HAP-1 (cell line): ENCODE data around the gene STIL.
"Not testable (repeated sequence)": the region's sequence is repeated elsewhere in the genome, so short reads cannot be mapped to it uniquely, and the experiment has no call there.

Experiments
- DNase-seq, 2 experiments: peaks; one replicate each; pipeline ENCODE4 v3.0.0-alpha.2; 2016 to 2020; ENCODE audit warnings: low spot score in 2 of 2
- H3K27me3 ChIP-seq: fragments of 250-450 bp; sonication (Bioruptor Pico); 2 replicates; pipeline ENCODE4 v1.5.1; 2020; ENCODE audit warnings: low read depth, mild to moderate bottlenecking, moderate library complexity
- H3K36me3 ChIP-seq: fragments of 250-450 bp; sonication (Bioruptor Pico); replicated peaks from 2 replicates; pipeline ENCODE4 v1.5.1; 2020; ENCODE audit warnings: mild to moderate bottlenecking
- H3K4me1 ChIP-seq: fragments of 250-450 bp; sonication (Bioruptor Pico); 2 replicates; pipeline ENCODE4 v1.5.1; 2020; ENCODE audit warnings: mild to moderate bottlenecking
- H3K4me3 ChIP-seq: fragments of 250-450 bp; sonication (Bioruptor Pico); 2 replicates; pipeline ENCODE4 v1.5.1; 2020; ENCODE audit warnings: mild to moderate bottlenecking, moderate library complexity
- H3K9me3 ChIP-seq: fragments of 250-450 bp; sonication (Bioruptor Pico); 2 replicates; pipeline ENCODE4 v1.5.1; 2020; ENCODE audit warnings: mild to moderate bottlenecking, moderate library complexity
- in situ Hi-C: fragments of 300-500 bp; cut with MboI; formaldehyde crosslinking; loops from 3 replicates; pipeline ENCODE4 v1.14.3; 2020; ENCODE audit warnings: low sequenced_read_pairs, inconsistent platforms, mixed read lengths

STIL gene

GRCh38 chr1:47313915-47314664 lies at the start of gene STIL:
TSS of gene STIL (minus strand) at chr1:47314147. CDS start at chr1:47310319, 3,828 bp downstream.
- peak within 1 kb of the TSS; percentile 85 for H3K4me3 ChIP-seq
- no peaks in the 10 kb centered on the region for H3K27me3 ChIP-seq
- peak; percentile 99 for DNase-seq
- peaks cover 5% of the 10 kb centered on the region for H3K4me1 ChIP-seq
- in situ Hi-C loops = no loop called here
- peaks cover 22% of the 10 kb centered on the region for H3K36me3 ChIP-seq
- H3K9me3 ChIP-seq = no peaks in the 10 kb centered on the region

DNA sequence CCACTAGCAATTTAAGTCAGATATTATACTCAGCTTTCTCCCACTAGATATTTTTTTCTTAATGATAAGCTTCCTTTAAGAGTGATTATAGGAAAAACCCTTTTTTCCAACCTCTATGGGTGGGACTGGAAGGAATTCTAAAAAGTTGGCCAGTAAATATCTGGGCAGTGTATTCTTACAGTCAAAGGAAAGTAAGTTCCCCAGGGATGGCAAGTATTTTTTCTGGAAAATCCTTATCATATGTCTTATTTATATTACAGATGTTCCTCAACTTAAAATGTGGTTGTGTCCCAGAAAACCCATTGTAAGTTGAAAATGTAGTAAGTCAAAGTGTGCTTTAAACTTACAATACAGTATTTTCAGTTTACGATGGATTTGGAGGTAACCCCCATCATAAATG lies 48.9 kb upstream of the STIL start:
- no peaks in the 10 kb centered on the region for H3K4me1 ChIP-seq
- no peak for DNase-seq
- H3K27me3 ChIP-seq = no peaks in the 10 kb centered on the region
- no peaks in the 10 kb centered on the region for H3K9me3 ChIP-seq
- H3K36me3 ChIP-seq = no peaks in the 10 kb centered on the region
- no peak overlapping the region for H3K4me3 ChIP-seq
- in situ Hi-C loops = no loop called here

DNA sequence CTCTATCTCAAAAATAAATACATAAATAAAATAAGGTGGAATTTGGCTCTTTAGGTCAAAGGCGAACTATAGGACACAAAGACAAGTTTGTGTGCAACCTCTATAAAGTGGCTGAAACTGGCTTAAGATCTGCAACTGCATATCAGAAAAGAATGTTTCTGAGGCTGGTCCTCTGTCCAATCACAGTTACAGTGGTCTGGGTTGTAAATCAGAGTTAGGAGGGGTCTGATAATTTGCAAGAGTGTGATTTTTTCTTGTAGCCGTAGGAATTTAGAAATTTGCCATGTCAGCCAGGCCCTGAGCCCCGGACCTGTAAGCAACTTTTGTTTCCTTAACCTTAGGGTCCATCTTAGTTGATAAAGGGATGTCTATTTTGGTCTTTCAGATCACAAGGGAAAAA lies 47.4 kb upstream of the STIL start:
- Histone ChIP-seq H3K36me3 (no peaks in the 10 kb centered on the region), H3K4me1 (no peaks in the 10 kb centered on the region), H3K4me3 (no peak overlapping the region), H3K27me3 (no peaks in the 10 kb centered on the region), H3K9me3 (no peaks in the 10 kb centered on the region)
- DNase-seq = no peak
- in situ Hi-C loops = no loop called here

DNA sequence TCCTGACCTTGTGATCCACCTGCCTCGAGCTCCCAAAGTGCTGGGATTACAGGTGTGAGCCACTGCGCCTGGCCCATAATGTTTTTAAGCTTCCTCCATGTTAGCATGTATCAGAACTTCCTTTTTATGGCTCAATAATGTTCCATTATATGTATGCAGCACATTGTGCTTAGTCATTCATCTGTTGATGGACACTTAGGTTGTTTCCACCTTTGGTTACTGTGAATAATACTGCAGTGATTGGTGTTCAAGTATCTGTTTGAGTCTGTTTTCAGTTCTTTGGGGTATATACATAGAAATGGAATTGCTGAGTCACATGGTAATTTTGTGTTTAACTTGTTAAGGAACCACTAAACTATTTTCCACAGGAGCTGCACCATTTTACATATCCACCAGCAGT lies 37.4 kb upstream of the STIL start:
- no peak overlapping the region for H3K4me3 ChIP-seq
- H3K4me1 ChIP-seq = peaks cover 4% of the 10 kb centered on the region; the same call in 1 of the 2 replicates
- in situ Hi-C loops = no loop called here
- DNase-seq = no peak
- H3K36me3 ChIP-seq = peaks cover 6% of the 10 kb centered on the region; the same call in 1 of the 2 replicates
- no peaks in the 10 kb centered on the region for H3K9me3 ChIP-seq
- H3K27me3 ChIP-seq = no peaks in the 10 kb centered on the region

DNA sequence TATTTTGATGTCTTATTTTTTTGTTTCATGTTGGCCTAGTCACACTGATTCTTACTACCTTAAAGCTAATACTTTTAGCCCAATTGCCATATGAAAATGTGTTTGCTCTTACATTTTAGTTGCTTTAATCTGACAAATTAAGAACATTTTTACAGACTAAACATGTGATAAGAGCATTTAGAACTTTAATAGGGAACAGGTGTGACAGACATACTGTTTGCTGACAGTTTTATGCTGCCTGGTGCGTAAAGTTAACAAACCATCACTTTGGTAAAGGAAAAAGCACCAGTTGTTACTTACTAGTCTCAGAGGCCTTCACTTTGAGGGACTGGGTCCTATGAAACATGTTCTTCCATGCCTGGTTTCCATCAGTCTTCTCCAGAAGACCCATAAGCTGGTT lies 34.3 kb upstream of the STIL start:
- Histone ChIP-seq H3K9me3 (no peaks in the 10 kb centered on the region), H3K4me1 (peaks cover 4% of the 10 kb centered on the region; the same call in 1 of the 2 replicates), H3K27me3 (no peaks in the 10 kb centered on the region), H3K36me3 (peaks cover 6% of the 10 kb centered on the region), H3K4me3 (no peak overlapping the region)
- no peak for DNase-seq
- in situ Hi-C loops = no loop called here

GRCh38 chr1:47347735-47348134 lies 33.8 kb upstream of the STIL start:
- Histone ChIP-seq H3K4me3 (no peak overlapping the region), H3K36me3 (peaks cover 6% of the 10 kb centered on the region), H3K9me3 (no peaks in the 10 kb centered on the region), H3K4me1 (peaks cover 4% of the 10 kb centered on the region; the same call in 1 of the 2 replicates), H3K27me3 (no peaks in the 10 kb centered on the region)
- no peak for DNase-seq
- in situ Hi-C loops = no loop called here

- H3K4me3 ChIP-seq, DNase-seq, H3K9me3 ChIP-seq, H3K4me1 ChIP-seq, H3K36me3 ChIP-seq, in situ Hi-C loops, H3K27me3 ChIP-seq: not testable (repeated sequence)
Observed at GRCh38 chr1:47346979-47347378, 33.0 kb upstream of the STIL start.

- no peak overlapping the region for H3K4me3 ChIP-seq
- peaks cover 3% of the 10 kb centered on the region; the same call in 1 of the 2 replicates for H3K36me3 ChIP-seq
- H3K9me3 ChIP-seq = no peaks in the 10 kb centered on the region
- H3K27me3 ChIP-seq = no peaks in the 10 kb centered on the region
- in situ Hi-C loops = no loop called here
- DNase-seq = no peak
- no peaks in the 10 kb centered on the region; the same call in 1 of the 2 replicates for H3K4me1 ChIP-seq
Observed at GRCh38 chr1:47340227-47340626, 26.3 kb upstream of the STIL start.

GRCh38 chr1:47338249-47339077 lies 24.5 kb upstream of the STIL start:
- Histone ChIP-seq H3K27me3 (no peaks in the 10 kb centered on the region), H3K9me3 (no peaks in the 10 kb centered on the region)
- in situ Hi-C loops = no loop called here

DNA sequence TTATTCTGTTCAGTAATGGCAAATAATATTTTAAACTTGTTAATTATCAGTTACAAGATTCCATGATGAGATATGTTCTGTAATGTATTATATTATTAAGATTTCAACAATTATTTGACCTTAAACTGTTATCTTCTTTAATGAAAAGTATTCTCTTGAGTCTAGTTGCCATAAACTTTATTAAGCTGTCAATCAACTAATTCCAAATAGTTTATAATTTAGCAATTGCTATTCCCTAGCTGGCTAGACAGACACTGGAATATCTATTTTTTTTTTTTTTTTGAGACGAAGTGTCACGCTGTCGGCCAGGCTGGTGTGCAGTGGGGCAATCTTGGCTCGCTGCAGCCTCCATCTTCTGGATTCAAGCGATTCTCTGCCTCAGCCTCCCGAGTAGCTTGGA lies 23.4 kb upstream of the STIL start:
- peaks cover 3% of the 10 kb centered on the region for H3K4me1 ChIP-seq
- no peak for DNase-seq
- no peaks in the 10 kb centered on the region for H3K27me3 ChIP-seq
- no peak overlapping the region for H3K4me3 ChIP-seq
- in situ Hi-C loops = no loop called here
- H3K9me3 ChIP-seq = no peaks in the 10 kb centered on the region
- H3K36me3 ChIP-seq = peaks cover 3% of the 10 kb centered on the region; the same call in 1 of the 2 replicates

More at GRCh38 chr1:47338249-47339077, 24.5 kb upstream of the STIL start:
- H3K4me1 ChIP-seq = no peaks in the 10 kb centered on the region; the same call in 1 of the 2 replicates
- H3K4me3 ChIP-seq = no peak overlapping the region
- H3K36me3 ChIP-seq = peaks cover 3% of the 10 kb centered on the region; the same call in 1 of the 2 replicates
- no peak for DNase-seq

- no peak for DNase-seq
- H3K4me3 ChIP-seq = peak overlapping the region; percentile 93
- H3K36me3 ChIP-seq = no peaks in the 10 kb centered on the region; the same call in 1 of the 2 replicates
- no peaks in the 10 kb centered on the region for H3K27me3 ChIP-seq
- H3K4me1 ChIP-seq = peaks cover 3% of the 10 kb centered on the region
- H3K9me3 ChIP-seq = no peaks in the 10 kb centered on the region
- in situ Hi-C loops = no loop called here
Observed at GRCh38 chr1:47334765-47335435, 21.0 kb upstream of the STIL start.

DNA sequence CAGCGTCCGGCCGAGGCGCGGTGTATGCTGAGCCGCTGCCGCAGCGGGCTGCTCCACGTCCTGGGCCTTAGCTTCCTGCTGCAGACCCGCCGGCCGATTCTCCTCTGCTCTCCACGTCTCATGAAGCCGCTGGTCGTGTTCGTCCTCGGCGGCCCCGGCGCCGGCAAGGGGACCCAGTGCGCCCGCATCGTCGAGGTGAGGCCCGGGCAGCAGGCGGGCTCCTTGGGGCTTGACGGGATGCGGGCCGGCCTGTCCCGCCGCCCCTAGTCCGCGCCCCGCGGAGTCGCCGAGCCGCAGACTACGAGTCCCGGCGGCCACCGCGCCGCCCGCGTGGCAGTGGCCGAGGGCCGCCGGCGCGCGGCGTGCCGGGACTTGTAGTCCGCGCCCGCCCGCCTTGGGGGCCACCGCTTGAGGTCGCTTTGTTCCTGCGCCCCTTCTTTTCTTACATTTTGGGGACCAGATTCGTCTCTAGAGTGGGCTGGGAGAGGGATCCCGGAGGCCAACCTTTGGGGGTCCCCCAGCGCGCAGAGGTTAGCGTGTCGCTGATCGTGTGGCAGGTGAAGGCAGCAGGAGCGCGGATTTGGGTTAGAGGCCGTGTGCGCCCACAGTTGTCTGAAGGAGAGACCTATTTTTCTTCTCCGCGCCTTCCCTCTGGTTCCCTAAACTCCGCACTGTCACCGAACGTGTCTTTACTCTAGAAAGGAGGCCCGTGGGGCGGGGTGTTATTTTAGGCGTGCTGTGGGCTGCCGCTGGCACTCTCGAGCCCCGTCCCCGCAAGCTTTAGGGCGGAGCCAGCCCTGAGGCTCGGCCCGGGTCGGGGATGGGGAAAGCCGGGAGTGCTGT lies 20.2 kb upstream of the STIL start:
- in situ Hi-C loops = no loop called here
- peaks cover 3% of the 10 kb centered on the region for H3K4me1 ChIP-seq
- H3K9me3 ChIP-seq = no peaks in the 10 kb centered on the region
- H3K36me3 ChIP-seq = no peaks in the 10 kb centered on the region; the same call in 1 of the 2 replicates
- H3K27me3 ChIP-seq = no peaks in the 10 kb centered on the region
- H3K4me3 ChIP-seq = peak overlapping the region; percentile 93
- peak; percentile 72 to 79 for DNase-seq

DNA sequence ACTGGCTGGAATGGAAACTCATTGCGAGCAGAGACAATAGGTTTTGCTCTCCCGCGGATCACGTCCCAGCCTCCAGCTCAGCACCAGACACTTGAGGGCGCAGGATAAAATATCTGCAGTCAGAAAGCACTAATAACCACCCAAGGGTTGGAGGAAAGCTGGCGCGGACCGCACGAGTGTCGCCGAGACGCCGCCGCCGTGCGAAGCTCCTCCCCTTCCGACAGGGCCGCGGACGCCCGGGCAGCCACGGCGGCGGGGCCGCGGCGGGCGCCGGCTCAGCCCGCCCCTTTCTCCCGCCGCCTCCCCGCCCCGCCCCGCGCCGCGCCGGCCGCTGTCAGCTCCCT lies 19.6 kb upstream of the STIL start, which contains the start of gene CMPK1:
Gene CMPK1 (plus strand): TSS at position 213 of the 344 bp plus-strand sequence. CDS start 156 bp downstream, outside the sequence.
- peak; percentile 90 for DNase-seq
- no peaks in the 10 kb centered on the region for H3K27me3 ChIP-seq
- in situ Hi-C loops = no loop called here
- H3K4me3 ChIP-seq = peak within 1 kb of the TSS; percentile 93
- no peaks in the 10 kb centered on the region; the same call in 1 of the 2 replicates for H3K36me3 ChIP-seq
- H3K9me3 ChIP-seq = no peaks in the 10 kb centered on the region
- peaks cover 3% of the 10 kb centered on the region for H3K4me1 ChIP-seq
